HepG2 (cell line): ENCODE measurements around the gene DHRS11. TPM values are rescaled to one million over a fixed set of nuclear protein-coding genes. Genes with fewer than 3 reads are reported as not detected.

Experiments
- CC2D1A ChIP-seq: sonication (generic); formaldehyde crosslinking; IDR thresholded peaks from 2 replicates; pipeline ENCODE4 v1.8.1; 2023; ENCODE audit warnings: mild to moderate bottlenecking, missing genetic modification reagents
- IKZF5 ChIP-seq: IDR thresholded peaks from 2 replicates; pipeline ENCODE4 v1.6.1; 2018; ENCODE audit warnings: missing genetic modification reagents, mild to moderate bottlenecking, missing compliant biosample characterization
- NBN ChIP-seq: fragments of 450-650 bp; conservative IDR thresholded peaks from 2 replicates; pipeline ENCODE4 v1.6.1; 2017
- NCOA2 ChIP-seq: sonication (generic); formaldehyde crosslinking; IDR thresholded peaks from 2 replicates; pipeline ENCODE4 v1.8.0; 2022; ENCODE audit warnings: inconsistent platforms
- NFIB ChIP-seq: sonication (generic); formaldehyde crosslinking; IDR thresholded peaks from 2 replicates; pipeline ENCODE4 v1.9.0; 2021; ENCODE audit warnings: missing genetic modification reagents, mild to moderate bottlenecking, borderline replicate concordance
- NFYB ChIP-seq: sonication (generic); formaldehyde crosslinking; IDR thresholded peaks from 2 replicates; pipeline ENCODE4 v1.4.0; 2020; ENCODE audit warnings: missing genetic modification reagents
- REPIN1 ChIP-seq: sonication (generic); formaldehyde crosslinking; IDR thresholded peaks from 2 replicates; pipeline ENCODE4 v1.8.0; 2022; ENCODE audit warnings: missing genetic modification reagents, low read depth, mild to moderate bottlenecking, borderline replicate concordance
- SNAPC5 ChIP-seq: sonication (generic); formaldehyde crosslinking; IDR thresholded peaks from 2 replicates; pipeline ENCODE4 v1.8.1; 2023; ENCODE audit warnings: mild to moderate bottlenecking, missing genetic modification reagents, borderline replicate concordance
- TBL1XR1 ChIP-seq: fragments of 150-350 bp; IDR thresholded peaks from 2 replicates; pipeline ENCODE4 v1.6.1; 2014; ENCODE audit warnings: borderline replicate concordance, low read length; ENCODE audit not compliant: partially characterized antibody
- TBP ChIP-seq: sonication (generic); formaldehyde crosslinking; IDR thresholded peaks from 2 replicates; pipeline ENCODE4 v1.5.0; 2020; ENCODE audit warnings: missing genetic modification reagents
- TCF7 ChIP-seq: sonication (generic); IDR thresholded peaks from 2 replicates; pipeline ENCODE4 v1.6.1; 2016; ENCODE audit warnings: antibody characterized with exemption, low read depth
- TFDP2 ChIP-seq: sonication (generic); formaldehyde crosslinking; IDR thresholded peaks from 2 replicates; pipeline ENCODE4 v1.4.0; 2020; ENCODE audit warnings: missing genetic modification reagents
- ZBTB1 ChIP-seq: sonication (generic); formaldehyde crosslinking; IDR thresholded peaks from 2 replicates; pipeline ENCODE4 v1.4.0; 2020; ENCODE audit warnings: missing genetic modification reagents, borderline replicate concordance
- ZNF205 ChIP-seq: IDR thresholded peaks from 2 replicates; pipeline ENCODE4 v1.6.1; 2018; ENCODE audit warnings: missing biosample characterization, missing genetic modification reagents
- ZNF207 ChIP-seq: fragments of 450-650 bp; IDR thresholded peaks from 2 replicates; pipeline ENCODE4 v1.6.1; 2016; ENCODE audit warnings: antibody characterized with exemption, borderline replicate concordance
- ZNF562 ChIP-seq: sonication (generic); formaldehyde crosslinking; IDR thresholded peaks from 2 replicates; pipeline ENCODE4 v1.8.0; 2022; ENCODE audit warnings: missing genetic modification reagents, borderline replicate concordance
- ZNF629 ChIP-seq: sonication (generic); formaldehyde crosslinking; conservative IDR thresholded peaks from 2 replicates; pipeline ENCODE4 v1.5.0; 2020; ENCODE audit warnings: missing genetic modification reagents
- ZNF704 ChIP-seq: sonication (generic); formaldehyde crosslinking; IDR thresholded peaks from 2 replicates; pipeline ENCODE4 v1.8.1; 2023; ENCODE audit warnings: mild to moderate bottlenecking, inconsistent platforms, moderate library complexity, missing genetic modification reagents, borderline replicate concordance
- ZNF747 ChIP-seq: sonication (generic); formaldehyde crosslinking; IDR thresholded peaks from 2 replicates; pipeline ENCODE4 v1.8.1; 2023; ENCODE audit warnings: missing genetic modification reagents, mild to moderate bottlenecking, borderline replicate concordance
- ZSCAN25 ChIP-seq: sonication (generic); formaldehyde crosslinking; IDR thresholded peaks from 2 replicates; pipeline ENCODE4 v1.8.0; 2022; ENCODE audit warnings: mild to moderate bottlenecking, missing genetic modification reagents
- polyA plus RNA-seq, 8 experiments: library from polyadenylated mRNA; depleted of rRNA in 3 of 8; stranded (reverse) in 7 of 8; unstranded in 1 of 8; fragments of >200 nt; fragmentation: Illumina TruSeq in 4 of 8; extraction: Trizol in 4 of 8; gene quantifications; 2 replicates each; pipeline versions ENCODE4 v1.2.1 to v1.2.3, GENCODE V29; 2011 to 2016; ENCODE audit warnings: low read depth in 4 of 8, missing spikeins in 1 of 8, mixed read lengths in 1 of 8; ENCODE audit not compliant: insufficient read depth in 1 of 8
- total RNA-seq, 5 experiments: library from RNA; depleted of rRNA; stranded (reverse); fragments of >200 nt; fragmentation: Illumina TruSeq; extraction: Trizol; gene quantifications; 2 replicates each; pipeline ENCODE4 v1.2.3, GENCODE V29; 2016; ENCODE audit warnings: low read depth in 1 of 5

The DHRS11 gene
- total and polyA plus RNA-seq, 2 of the 13 experiments (the other 11 are each of a cell fraction or from before 2014, with no cell fraction given): 28.4 to 41.9 TPM

- TF ChIP-seq ZNF704 (CRISPR knock-in tag) (0 out of 2 replicates have a peak, but pooled peaks have one; percentile 44), TBL1XR1 (no peak), ZNF747 (CRISPR knock-in tag) (0 out of 2 replicates have a peak, but pooled peaks have one; percentile 31), ZNF207 (no peak), TFDP2 (CRISPR knock-in tag) (peak; percentile 56; the same call in 1 of the 2 replicates), NBN (no peak), TBP (CRISPR knock-in tag) (no peak), NFIB (CRISPR knock-in tag) (no peak), CC2D1A (CRISPR knock-in tag) (no peak), TCF7 (no peak), ZSCAN25 (CRISPR knock-in tag) (no peak), ZNF205 (CRISPR knock-in tag) (no peak; the same call in 1 of the 2 replicates), ZBTB1 (CRISPR knock-in tag) (no peak), ZNF629 (CRISPR knock-in tag) (no peak), SNAPC5 (CRISPR knock-in tag) (no peak), NCOA2 (no peak), ZNF562 (CRISPR knock-in tag) (no peak), REPIN1 (CRISPR knock-in tag) (peak; percentile 68; the same call in 1 of the 2 replicates), NFYB (peak; percentile 53; the same call in 1 of the 2 replicates), IKZF5 (CRISPR knock-in tag) (no peak)
Observed at GRCh38 chr17:36591434-36592315, at the start of gene DHRS11 (continued).
